K562 (cell line): ENCODE data around the gene TEAD3. TPM values are rescaled to one million over a fixed set of nuclear protein-coding genes. Genes with fewer than 3 reads are reported as not detected.

ENCODE experiments used
- ELF1 ChIP-seq: fragments of 200-800 bp; sonication (Bioruptor generic); IDR thresholded peaks from 2 replicates; pipeline ENCODE4 v1.6.1; 2016; ENCODE audit warnings: missing genetic modification characterization, missing compliant biosample characterization
- ETS2 ChIP-seq: IDR thresholded peaks from 2 replicates; pipeline ENCODE4 v1.6.1; 2016; ENCODE audit warnings: borderline replicate concordance, missing genetic modification characterization, mild to moderate bottlenecking, moderate library complexity, missing compliant biosample characterization; ENCODE audit not compliant: poor library complexity, severe bottlenecking
- FOXJ2 ChIP-seq: fragments of 200-800 bp; sonication (Bioruptor generic); IDR thresholded peaks from 2 replicates; pipeline ENCODE4 v1.6.1; 2016; ENCODE audit warnings: missing genetic modification characterization, missing compliant biosample characterization
- GTF2F1 ChIP-seq: IDR thresholded peaks from 2 replicates; pipeline ENCODE4 v1.6.1; 2011; ENCODE audit warnings: low read depth, low read length, improper control_type of control experiment
- IRF2 ChIP-seq: sonication (generic); formaldehyde crosslinking; IDR thresholded peaks from 2 replicates; pipeline ENCODE4 v1.8.1; 2022; ENCODE audit warnings: mild to moderate bottlenecking, missing genetic modification reagents
- SMARCA4 ChIP-seq: fragments of 450-650 bp; IDR thresholded peaks from 2 replicates; pipeline ENCODE4 v1.6.1; 2016
- TAF9B ChIP-seq: fragments of 450-650 bp; IDR thresholded peaks from 2 replicates; pipeline ENCODE4 v1.6.1; 2018; ENCODE audit warnings: mild to moderate bottlenecking; ENCODE audit not compliant: partially characterized antibody
- ZBTB11 ChIP-seq, 3 experiments: fragments of 200-800 bp in 1 of 3; fragments of 250-450 bp in 1 of 3; fragments of 450-650 bp in 1 of 3; sonication (Bioruptor Pico) in 1 of 3; sonication (Bioruptor generic) in 1 of 3; formaldehyde crosslinking in 1 of 3; IDR thresholded peaks; 2 replicates each; pipeline versions ENCODE4 v1.6.1 to v1.8.0; 2016 to 2022; ENCODE audit warnings: mild to moderate bottlenecking in 2 of 3, missing genetic modification characterization in 2 of 3, missing compliant biosample characterization in 1 of 3, moderate library complexity in 1 of 3
- ZNF695 ChIP-seq: fragments of 450-650 bp; formaldehyde crosslinking; IDR thresholded peaks from 2 replicates; pipeline ENCODE4 v1.4.0; 2020; ENCODE audit warnings: mild to moderate bottlenecking, moderate library complexity
- ZNF77 ChIP-seq: fragments of 250-450 bp; sonication (Bioruptor Pico); IDR thresholded peaks from 2 replicates; pipeline ENCODE4 v1.5.0; 2020
- polyA plus RNA-seq, 8 experiments: library from polyadenylated mRNA; depleted of rRNA in 4 of 8; stranded (reverse) in 5 of 8; unstranded in 3 of 8; fragments of >200 nt; fragmentation: Nextera tagmentation in 2 of 8; fragmentation: Illumina TruSeq in 1 of 8; extraction: Ambion mirVana in 2 of 8; extraction: Trizol in 1 of 8; gene quantifications; 2 replicates each; pipeline versions ENCODE4 v1.2.1 to v1.2.3, GENCODE V29; 2011 to 2014; ENCODE audit warnings: inconsistent platforms in 1 of 8, missing spikeins in 1 of 8
- total RNA-seq, 7 experiments: library from RNA; depleted of rRNA in 6 of 7; stranded (reverse); fragments of >200 nt in 6 of 7; fragmentation: Illumina TruSeq in 2 of 7; extraction: Trizol in 2 of 7; gene quantifications; 2 replicates each; pipeline versions ENCODE4 v1.2.1 to v1.2.3, GENCODE V29; 2011 to 2021; ENCODE audit warnings: low replicate concordance in 1 of 7
- TF ChIP-seq, protein P1 (sequence below): fragments of 450-650 bp; IDR thresholded peaks from 2 replicates; pipeline ENCODE4 v1.6.1; 2017; ENCODE audit warnings: mild to moderate bottlenecking, moderate library complexity
- TF ChIP-seq, protein P2 (sequence below): sonication (generic); formaldehyde crosslinking; IDR thresholded peaks from 2 replicates; pipeline ENCODE4 v1.8.0; 2022; ENCODE audit warnings: mild to moderate bottlenecking, missing genetic modification reagents

The TEAD3 gene
- total and polyA plus RNA-seq, 9 of the 15 experiments (the other 6 are each of a cell fraction or from before 2014, with no cell fraction given): 0.63 to 13.2 (median 3.3) TPM

GRCh38 chr6:35497571-35498421 lies 917 bp upstream of the TEAD3 start (continued):
- TF ChIP-seq ELF1 (tag) (peak; percentile 43), ETS2 (no peak), ZNF695 (CRISPR knock-in tag) (no peak), TAF9B (no peak), SMARCA4 (peak; percentile 69), GTF2F1 (no peak), IRF2 (CRISPR knock-in tag) (0 out of 2 replicates have a peak, but pooled peaks have one; percentile 71), ZBTB11 (CRISPR knock-in tag; IDR thresholded peaks at IDR 0.05) (peak in 1 of 3 experiments; percentile 72; a peak in 2 of 6 replicates), FOXJ2 (tag) (no peak), ZNF77 (CRISPR knock-in tag) (no peak)
- TF ChIP-seq, protein P1, sequence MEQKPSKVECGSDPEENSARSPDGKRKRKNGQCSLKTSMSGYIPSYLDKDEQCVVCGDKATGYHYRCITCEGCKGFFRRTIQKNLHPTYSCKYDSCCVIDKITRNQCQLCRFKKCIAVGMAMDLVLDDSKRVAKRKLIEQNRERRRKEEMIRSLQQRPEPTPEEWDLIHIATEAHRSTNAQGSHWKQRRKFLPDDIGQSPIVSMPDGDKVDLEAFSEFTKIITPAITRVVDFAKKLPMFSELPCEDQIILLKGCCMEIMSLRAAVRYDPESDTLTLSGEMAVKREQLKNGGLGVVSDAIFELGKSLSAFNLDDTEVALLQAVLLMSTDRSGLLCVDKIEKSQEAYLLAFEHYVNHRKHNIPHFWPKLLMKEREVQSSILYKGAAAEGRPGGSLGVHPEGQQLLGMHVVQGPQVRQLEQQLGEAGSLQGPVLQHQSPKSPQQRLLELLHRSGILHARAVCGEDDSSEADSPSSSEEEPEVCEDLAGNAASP: no peak
- TF ChIP-seq, protein P2, sequence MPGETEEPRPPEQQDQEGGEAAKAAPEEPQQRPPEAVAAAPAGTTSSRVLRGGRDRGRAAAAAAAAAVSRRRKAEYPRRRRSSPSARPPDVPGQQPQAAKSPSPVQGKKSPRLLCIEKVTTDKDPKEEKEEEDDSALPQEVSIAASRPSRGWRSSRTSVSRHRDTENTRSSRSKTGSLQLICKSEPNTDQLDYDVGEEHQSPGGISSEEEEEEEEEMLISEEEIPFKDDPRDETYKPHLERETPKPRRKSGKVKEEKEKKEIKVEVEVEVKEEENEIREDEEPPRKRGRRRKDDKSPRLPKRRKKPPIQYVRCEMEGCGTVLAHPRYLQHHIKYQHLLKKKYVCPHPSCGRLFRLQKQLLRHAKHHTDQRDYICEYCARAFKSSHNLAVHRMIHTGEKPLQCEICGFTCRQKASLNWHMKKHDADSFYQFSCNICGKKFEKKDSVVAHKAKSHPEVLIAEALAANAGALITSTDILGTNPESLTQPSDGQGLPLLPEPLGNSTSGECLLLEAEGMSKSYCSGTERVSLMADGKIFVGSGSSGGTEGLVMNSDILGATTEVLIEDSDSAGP (CRISPR knock-in tag): 0 out of 2 replicates have a peak, but pooled peaks have one; percentile 55
